ENCODE measurements around the gene ACKR3.

The ACKR3 gene

GRCh38 chr2:236571145-236571544 is 1.5 kb downstream of the ACKR3 start:
- DNase-seq, result no peak

- no peak for DNase-seq
These were observed 2.9 kb downstream of the ACKR3 start for GRCh38 chr2:236572482-236572881.

- no peak for DNase-seq
These were observed 3.7 kb downstream of the ACKR3 start for GRCh38 chr2:236573066-236573929.

GRCh38 chr2:236574000-236574399 is 4.4 kb downstream of the ACKR3 start:
- DNase-seq, result no peak

GRCh38 chr2:236574424-236575145 is 5.0 kb downstream of the ACKR3 start:
- no peak for DNase-seq

- no peak for DNase-seq
These were observed 5.9 kb downstream of the ACKR3 start for GRCh38 chr2:236575510-236575909.

GRCh38 chr2:236576087-236576486 is 6.5 kb downstream of the ACKR3 start:
- DNase-seq, result no peak

- DNase-seq, result no peak
These were observed 7.3 kb downstream of the ACKR3 start for GRCh38 chr2:236576953-236577352.

GRCh38 chr2:236577481-236578410 is 8.1 kb downstream of the ACKR3 start:
- no peak for DNase-seq

GRCh38 chr2:236578411-236578846 is 8.8 kb downstream of the ACKR3 start:
- DNase-seq, result no peak

GRCh38 chr2:236579048-236579745 is 9.6 kb downstream of the ACKR3 start:
- DNase-seq, result no peak

- no peak for DNase-seq
These were observed 10.2 kb downstream of the ACKR3 start for GRCh38 chr2:236579746-236580315.

- no peak for DNase-seq
These were observed 11.2 kb downstream of the ACKR3 start for GRCh38 chr2:236580746-236581355.

- DNase-seq, result no peak
These were observed 11.9 kb downstream of the ACKR3 start for GRCh38 chr2:236581546-236581945.

GRCh38 chr2:236582968-236583367 is 13.3 kb downstream of the ACKR3 start:
- no peak for DNase-seq

GRCh38 chr2:236583621-236584203 is 14.1 kb downstream of the ACKR3 start:
- no peak for DNase-seq

GRCh38 chr2:236584521-236585384 is 15.1 kb downstream of the ACKR3 start:
- no peak for DNase-seq

- DNase-seq, result no peak
These were observed 16.3 kb downstream of the ACKR3 start for GRCh38 chr2:236585966-236586365.

GRCh38 chr2:236587861-236588815 is 18.5 kb downstream of the ACKR3 start:
- no peak for DNase-seq
